ENCODE data around the gene RBL2.
"Not testable (repeated sequence)": the region's sequence is repeated elsewhere in the genome, so short reads cannot be mapped to it uniquely, and the experiment has no call there.

The RBL2 gene

GRCh38 chr16:53529513-53529912 lies 95.2 kb downstream of the RBL2 start:
- H3K27me3 ChIP-seq, result no peaks in the 10 kb centered on the region
- no peak for TF ChIP-seq Cebpa-rat (IDR thresholded peaks at IDR 0.05)

GRCh38 chr16:53530046-53530445 lies 95.8 kb downstream of the RBL2 start:
- Histone ChIP-seq H3K9me3 (replicated peaks in 1 of 11) (no peaks in the 10 kb centered on the region), H3K4me2 (no peak overlapping the region), H3K4me1 (peaks cover 0 to 31% (median 11%) of the 10 kb centered on the region in 10 experiments; a peak in 13 of 20 replicates), H3K9ac (no peak overlapping the region), H3K27me3 (no peaks in the 10 kb centered on the region), H4K20me1 (no peaks in the 10 kb centered on the region), H3K4me3 (no peak overlapping the region), H3K27ac (no peak overlapping the region), H3K36me3 (no peaks in the 10 kb centered on the region)
- no peak for TF ChIP-seq Cebpa-rat (IDR thresholded peaks at IDR 0.05)

More at GRCh38 chr16:53529513-53529912, 95.2 kb downstream of the RBL2 start:
- H3K4me1 ChIP-seq, result peaks cover 0 to 36% (median 16%) of the 10 kb centered on the region in 10 experiments; a peak in 13 of 20 replicates
- no peak overlapping the region for H3K4me3 ChIP-seq
- H3K4me2 ChIP-seq, result no peak overlapping the region
- no peaks in the 10 kb centered on the region for H3K36me3 ChIP-seq
- H3K9ac ChIP-seq, result no peak overlapping the region
- no peak overlapping the region for H3K27ac ChIP-seq
- H3K9me3 ChIP-seq (replicated peaks in 1 of 11), result no peaks in the 10 kb centered on the region
- no peaks in the 10 kb centered on the region for H4K20me1 ChIP-seq

GRCh38 chr16:53530741-53531140 lies 96.5 kb downstream of the RBL2 start:
- H3K9ac ChIP-seq, result no peak overlapping the region
- no peaks in the 10 kb centered on the region for H3K27me3 ChIP-seq
- H3K36me3 ChIP-seq, result no peaks in the 10 kb centered on the region
- H4K20me1 ChIP-seq, result no peaks in the 10 kb centered on the region
- no peak overlapping the region for H3K4me3 ChIP-seq
- no peak for TF ChIP-seq Cebpa-rat (IDR thresholded peaks at IDR 0.05)
- no peak overlapping the region for H3K27ac ChIP-seq
- no peak overlapping the region for H3K4me2 ChIP-seq
- H3K4me1 ChIP-seq, result peaks cover 0 to 24% (median 5%) of the 10 kb centered on the region in 10 experiments; a peak in 12 of 20 replicates
- no peaks in the 10 kb centered on the region for H3K9me3 ChIP-seq (replicated peaks in 1 of 11)

GRCh38 chr16:53534206-53534605 lies 99.9 kb downstream of the RBL2 start:
- no peak for TF ChIP-seq Cebpa-rat (IDR thresholded peaks at IDR 0.05)
- no peaks in the 10 kb centered on the region for H3K27me3 ChIP-seq
- H4K20me1 ChIP-seq, result no peaks in the 10 kb centered on the region
- H3K4me2 ChIP-seq, result no peak overlapping the region
- H3K4me3 ChIP-seq, result no peak overlapping the region
- peaks cover 0 to 19% (median 14%) of the 10 kb centered on the region in 11 experiments; a peak in 16 of 22 replicates for H3K9me3 ChIP-seq (replicated peaks in 1 of 11)
- H3K4me1 ChIP-seq, result peaks cover 0 to 7% (median 0%) of the 10 kb centered on the region in 10 experiments; a peak in 5 of 20 replicates
- no peak overlapping the region for H3K9ac ChIP-seq
- no peaks in the 10 kb centered on the region for H3K36me3 ChIP-seq
- H3K27ac ChIP-seq, result no peak overlapping the region

- H3K4me3 ChIP-seq, result no peak overlapping the region
- H4K20me1 ChIP-seq, result no peaks in the 10 kb centered on the region
- H3K27ac ChIP-seq, result no peak overlapping the region
- no peak for TF ChIP-seq Cebpa-rat (IDR thresholded peaks at IDR 0.05)
- H3K9ac ChIP-seq, result no peak overlapping the region
- H3K4me1 ChIP-seq, result no peaks in the 10 kb centered on the region
- H3K4me2 ChIP-seq, result no peak overlapping the region
- H3K36me3 ChIP-seq, result no peaks in the 10 kb centered on the region
- peaks cover 0 to 20% (median 17%) of the 10 kb centered on the region in 11 experiments; a peak in 16 of 22 replicates for H3K9me3 ChIP-seq (replicated peaks in 1 of 11)
- no peaks in the 10 kb centered on the region for H3K27me3 ChIP-seq
Observed at GRCh38 chr16:53537626-53538025, 103.4 kb downstream of the RBL2 start.

GRCh38 chr16:53539346-53539745 lies 105.1 kb downstream of the RBL2 start:
- H3K27ac ChIP-seq, H3K4me2 ChIP-seq, H3K9ac ChIP-seq, H3K4me1 ChIP-seq, H3K27me3 ChIP-seq, H4K20me1 ChIP-seq, H3K4me3 ChIP-seq, H3K36me3 ChIP-seq: not testable (repeated sequence)
- peaks cover 0 to 20% (median 17%) of the 10 kb centered on the region in 11 experiments; a peak in 16 of 22 replicates for H3K9me3 ChIP-seq (replicated peaks in 1 of 11)

- H3K27me3 ChIP-seq, H4K20me1 ChIP-seq, H3K4me3 ChIP-seq, H3K4me1 ChIP-seq, H3K9ac ChIP-seq, H3K27ac ChIP-seq, H3K4me2 ChIP-seq, H3K36me3 ChIP-seq: not testable (repeated sequence)
- H3K9me3 ChIP-seq (replicated peaks in 1 of 11), result peaks cover 0 to 20% (median 17%) of the 10 kb centered on the region in 11 experiments; a peak in 16 of 22 replicates
Observed at GRCh38 chr16:53539759-53540718, 105.8 kb downstream of the RBL2 start.
